ENCODE results near the gene RAB8B. TPM values are rescaled to one million over a fixed set of nuclear protein-coding genes. Genes with fewer than 3 reads are reported as not detected.

Gene RAB8B
- total and polyA plus RNA-seq, 2 donors from 2014 or later, result 7.1 to 33.6 TPM

GRCh38 chr15:63238171-63238570, 48.8 kb downstream of the RAB8B start:
- no peaks in the 10 kb centered on the region for H3K9me3 ChIP-seq (ENCODE audit: control insufficient read depth in 2 of 3, insufficient read depth in 1 of 3, low read length in 3 of 3)
- DNase-seq, result no peak
- H3K4me3 ChIP-seq (ENCODE audit: low read length in 3 of 3), result no peak overlapping the region
- intact Hi-C loops (cut with DNase I), result no loop called here
- no peak overlapping the region for H3K9ac ChIP-seq (ENCODE audit: low read length in 3 of 3)
- no peak for FAIRE-seq
- no peak for TF ChIP-seq CTCF (IDR thresholded peaks at IDR 0.05; ENCODE audit: borderline replicate concordance, extremely low read depth, insufficient read depth)
- H3K27ac ChIP-seq (ENCODE audit: low read depth in 2 of 2, low read length in 2 of 2), result no peak overlapping the region
- H3K27me3 ChIP-seq (ENCODE audit: control insufficient read depth, insufficient read depth, low read length), result no peaks in the 10 kb centered on the region
- peaks cover 6 to 13% (median 12%) of the 10 kb centered on the region in 3 donors for H3K4me1 ChIP-seq (ENCODE audit: control insufficient read depth in 2 of 3, insufficient read depth in 2 of 3, low read depth in 1 of 3, low read length in 3 of 3)
- H3K36me3 ChIP-seq (ENCODE audit: control insufficient read depth in 2 of 3, insufficient read depth in 3 of 3, low read length in 3 of 3), result no peaks in the 10 kb centered on the region

DNA sequence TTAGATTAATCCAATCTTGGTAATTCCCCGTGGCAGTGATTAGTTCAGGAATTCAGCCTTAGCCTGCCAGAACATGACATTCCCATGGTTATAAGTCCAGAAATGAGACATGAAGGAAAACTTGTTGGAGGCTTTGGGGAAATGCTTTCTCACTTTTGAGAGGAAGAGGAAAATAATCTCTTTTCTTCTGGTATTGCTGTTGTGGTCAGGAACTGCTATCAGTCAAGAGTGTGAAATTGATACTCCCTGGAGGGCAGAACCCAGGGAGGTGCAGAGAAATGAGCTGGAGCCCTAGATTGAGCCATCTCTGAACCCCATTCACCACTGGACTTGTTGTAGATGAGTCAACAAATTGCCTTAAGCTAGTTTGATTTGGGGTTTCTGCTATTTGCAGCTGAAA, 49.4 kb downstream of the RAB8B start:
- Histone ChIP-seq H3K27me3 (ENCODE audit: control insufficient read depth, insufficient read depth, low read length) (no peaks in the 10 kb centered on the region), H3K36me3 (ENCODE audit: control insufficient read depth in 2 of 3, insufficient read depth in 3 of 3, low read length in 3 of 3) (no peaks in the 10 kb centered on the region), H3K4me3 (ENCODE audit: low read length in 3 of 3) (no peak overlapping the region), H3K9me3 (ENCODE audit: control insufficient read depth in 2 of 3, insufficient read depth in 1 of 3, low read length in 3 of 3) (peaks cover 0 to 2% (median 0%) of the 10 kb centered on the region in 3 donors), H3K27ac (ENCODE audit: low read depth in 2 of 2, low read length in 2 of 2) (no peak overlapping the region), H3K4me1 (ENCODE audit: control insufficient read depth in 2 of 3, insufficient read depth in 2 of 3, low read depth in 1 of 3, low read length in 3 of 3) (peaks cover 6 to 13% (median 10%) of the 10 kb centered on the region in 3 donors), H3K9ac (ENCODE audit: low read length in 3 of 3) (no peak overlapping the region)
- TF ChIP-seq CTCF (IDR thresholded peaks at IDR 0.05; ENCODE audit: borderline replicate concordance, extremely low read depth, insufficient read depth), result no peak
- intact Hi-C loops (cut with DNase I), result no loop called here
- FAIRE-seq (no peak), DNase-seq (no peak)

DNA sequence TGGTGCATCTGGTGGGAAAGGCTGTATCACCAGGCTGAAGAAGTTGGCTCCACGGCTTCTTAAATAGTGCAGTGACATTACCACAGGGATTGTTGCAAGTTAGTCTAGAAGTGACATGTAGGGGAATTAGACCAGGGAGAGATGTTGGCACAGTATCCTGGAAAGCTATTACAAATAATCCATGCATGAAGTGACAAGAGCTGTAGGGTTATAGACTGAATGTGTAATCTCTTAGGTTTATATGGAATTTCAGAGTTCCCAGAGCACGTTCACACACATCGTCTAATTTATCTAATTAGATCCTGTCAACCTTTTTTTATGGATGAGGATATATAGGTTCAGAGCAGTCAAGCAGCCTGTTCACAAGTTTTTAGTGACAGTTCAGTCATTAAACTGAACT, 50.7 kb downstream of the RAB8B start:
- Histone ChIP-seq H3K9me3 (ENCODE audit: control insufficient read depth in 2 of 3, insufficient read depth in 1 of 3, low read length in 3 of 3) (peaks cover 0 to 3% (median 0%) of the 10 kb centered on the region in 3 donors), H3K27me3 (ENCODE audit: control insufficient read depth, insufficient read depth, low read length) (no peaks in the 10 kb centered on the region), H3K27ac (ENCODE audit: low read depth in 2 of 2, low read length in 2 of 2) (no peak overlapping the region), H3K9ac (ENCODE audit: low read length in 3 of 3) (no peak overlapping the region), H3K4me1 (ENCODE audit: control insufficient read depth in 2 of 3, insufficient read depth in 2 of 3, low read depth in 1 of 3, low read length in 3 of 3) (peaks cover 0 to 6% (median 2%) of the 10 kb centered on the region in 3 donors), H3K36me3 (ENCODE audit: control insufficient read depth in 2 of 3, insufficient read depth in 3 of 3, low read length in 3 of 3) (no peaks in the 10 kb centered on the region), H3K4me3 (ENCODE audit: low read length in 3 of 3) (no peak overlapping the region)
- TF ChIP-seq CTCF (IDR thresholded peaks at IDR 0.05; ENCODE audit: borderline replicate concordance, extremely low read depth, insufficient read depth), result no peak
- FAIRE-seq (no peak), DNase-seq (no peak)
- intact Hi-C loops (cut with DNase I), result no loop called here

GRCh38 chr15:63241316-63241715, 51.9 kb downstream of the RAB8B start:
- Histone ChIP-seq H3K9ac (ENCODE audit: low read length in 3 of 3) (no peak overlapping the region), H3K27ac (ENCODE audit: low read depth in 2 of 2, low read length in 2 of 2) (no peak overlapping the region), H3K9me3 (ENCODE audit: control insufficient read depth in 2 of 3, insufficient read depth in 1 of 3, low read length in 3 of 3) (peaks cover 0 to 3% (median 0%) of the 10 kb centered on the region in 3 donors), H3K4me1 (ENCODE audit: control insufficient read depth in 2 of 3, insufficient read depth in 2 of 3, low read depth in 1 of 3, low read length in 3 of 3) (peaks cover 0 to 6% (median 2%) of the 10 kb centered on the region in 3 donors), H3K4me3 (ENCODE audit: low read length in 3 of 3) (no peak overlapping the region), H3K36me3 (ENCODE audit: control insufficient read depth in 2 of 3, insufficient read depth in 3 of 3, low read length in 3 of 3) (no peaks in the 10 kb centered on the region), H3K27me3 (ENCODE audit: control insufficient read depth, insufficient read depth, low read length) (no peaks in the 10 kb centered on the region)
- FAIRE-seq (no peak), DNase-seq (no peak)
- no peak for TF ChIP-seq CTCF (IDR thresholded peaks at IDR 0.05; ENCODE audit: borderline replicate concordance, extremely low read depth, insufficient read depth)
- intact Hi-C loops (cut with DNase I), result no loop called here
